ENCODE data around the gene C3orf52.

Gene C3orf52

DNA sequence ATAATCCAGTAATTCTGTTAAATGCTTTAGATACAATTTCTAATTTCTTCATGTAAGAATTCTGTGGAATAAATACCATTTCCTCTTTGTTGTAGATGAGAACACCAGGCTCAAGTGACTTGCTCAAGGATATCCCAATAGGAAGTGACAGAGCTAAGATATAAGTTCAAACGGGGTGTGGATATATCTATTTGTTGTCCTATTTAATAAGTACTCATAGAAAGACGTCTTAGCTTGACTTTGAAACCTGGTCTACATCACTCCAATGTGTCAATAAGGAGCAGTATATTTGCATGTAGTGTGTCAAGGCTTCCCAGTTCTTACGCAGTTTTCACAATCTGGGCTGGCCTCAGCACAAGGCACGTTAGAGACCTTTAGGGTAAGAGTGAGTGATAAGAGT is 51.6 kb downstream of the C3orf52 start:
- no peak for DNase-seq

- no peak for DNase-seq
Observed at GRCh38 chr3:112138219-112138969, 52.2 kb downstream of the C3orf52 start.

DNA sequence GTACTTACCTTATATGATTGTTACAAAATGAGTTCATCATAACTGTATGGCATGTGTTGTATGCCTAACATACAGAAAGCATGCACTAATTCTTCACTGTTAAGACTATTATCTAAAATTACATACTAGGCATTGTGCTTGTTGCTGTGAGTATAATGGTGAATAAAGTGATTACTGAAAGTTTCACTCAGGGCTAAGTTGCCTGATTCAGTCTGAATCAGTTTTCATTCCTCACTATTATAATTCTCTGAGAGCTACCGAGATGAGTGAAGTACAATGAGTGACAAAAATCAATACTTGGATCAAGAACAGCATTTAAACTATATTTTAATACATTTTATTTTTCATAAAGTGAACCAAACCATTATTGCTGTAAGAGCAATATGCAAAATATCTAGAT is 54.4 kb downstream of the C3orf52 start:
- no peak for DNase-seq

DNA sequence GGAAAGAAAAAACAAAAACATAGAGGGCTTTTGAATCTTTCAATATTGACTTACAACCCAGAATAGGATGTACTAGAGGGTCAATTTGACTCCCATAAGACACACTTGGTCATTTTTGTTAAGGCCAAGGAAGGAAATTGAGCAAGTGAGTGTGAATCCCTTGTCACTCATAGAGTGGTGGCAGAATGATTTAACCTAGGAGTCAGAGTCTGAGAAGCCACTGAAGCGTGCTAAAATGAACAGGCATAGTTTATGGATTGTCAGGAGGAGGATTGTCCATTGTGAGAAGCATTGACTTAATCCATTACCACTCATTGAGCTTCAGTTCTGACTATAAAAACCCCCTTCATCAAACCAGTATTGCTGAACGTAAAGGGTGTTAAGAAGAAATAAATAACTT is 55.1 kb downstream of the C3orf52 start:
- no peak for DNase-seq

DNA sequence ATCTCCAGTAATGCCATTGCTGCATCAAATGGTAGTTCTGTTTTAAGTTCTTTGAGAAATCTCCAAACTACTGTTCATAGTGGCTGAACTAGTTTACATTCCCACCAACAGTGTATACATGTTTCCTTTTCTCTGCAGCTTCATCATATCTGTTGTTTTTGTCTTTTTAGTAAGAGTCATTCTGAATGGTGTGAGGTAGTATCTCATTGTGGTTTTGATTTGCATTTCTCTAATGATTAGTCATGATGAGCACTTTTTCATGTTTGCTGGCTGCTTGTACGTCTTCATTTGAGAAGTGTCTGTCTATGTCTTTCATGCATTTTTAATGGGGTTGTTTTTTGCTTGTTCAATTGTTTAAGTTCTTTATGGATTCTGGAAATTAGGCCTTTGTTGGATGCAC is 57.1 kb downstream of the C3orf52 start:
- no peak for DNase-seq

DNA sequence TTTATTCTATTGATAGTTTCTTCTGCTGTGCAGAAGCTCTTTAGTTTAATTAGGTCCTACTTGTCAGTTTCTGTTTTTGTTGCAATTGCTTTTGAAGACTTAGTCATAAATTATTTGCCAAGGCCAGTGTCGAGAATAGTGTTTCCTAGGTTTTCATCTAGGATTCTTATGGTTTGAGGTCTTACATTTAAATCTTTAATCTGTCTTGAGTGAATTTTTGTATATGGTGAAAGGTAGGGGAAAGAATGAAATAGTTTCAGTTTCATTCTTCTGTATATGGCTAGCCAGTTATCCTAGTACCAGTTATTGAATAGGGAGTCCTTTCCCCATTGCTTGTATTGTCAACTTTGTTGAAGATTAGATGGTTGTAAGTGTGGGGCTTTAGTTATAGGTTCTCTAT is 57.5 kb downstream of the C3orf52 start:
- no peak for DNase-seq

DNA sequence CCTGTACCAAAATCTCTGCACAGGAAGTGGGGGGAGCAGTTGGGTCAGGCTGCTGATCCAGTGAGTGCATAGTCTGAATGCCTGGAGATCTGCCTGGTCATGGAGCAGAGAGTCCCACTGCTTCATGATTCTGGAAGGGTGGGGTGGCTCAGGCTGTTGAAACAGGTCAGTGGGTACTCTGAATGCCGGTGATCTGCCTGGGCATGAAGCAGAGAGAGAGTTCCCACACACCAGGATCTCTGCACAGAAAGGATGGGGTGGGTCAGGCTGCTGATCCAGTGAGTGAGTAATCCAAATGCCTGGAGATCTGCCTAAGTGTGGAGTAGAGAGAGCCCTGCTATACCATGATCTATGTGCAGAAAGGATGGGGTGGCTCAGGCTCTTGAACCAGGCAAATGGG is 62.9 kb downstream of the C3orf52 start:
- DNase-seq: no peak

GRCh38 chr3:112167758-112168157 is 81.6 kb downstream of the C3orf52 start:
- no peak for DNase-seq
